ENCODE measurements around the gene SLC35F5. TPM values are rescaled to one million over a fixed set of nuclear protein-coding genes. Genes with fewer than 3 reads are reported as not detected.
A peak's percentile ranks its signal among the peaks of the same experiment; 100 is the strongest.

SLC35F5 gene
- total and polyA plus RNA-seq, 2 of the 13 experiments (the other 11 are each of a cell fraction or from before 2014, with no cell fraction given), result 139 to 174 TPM

GRCh38 chr2:113756355-113757137 lies at the start of gene SLC35F5 (continued):
- TF ChIP-seq ZNF234 (CRISPR knock-in tag; conservative IDR thresholded peaks at IDR 0.05), result peak; percentile 97; the same call in 1 of the 2 replicates
- TF ChIP-seq KAT7 (CRISPR knock-in tag; IDR thresholded peaks at IDR 0.05; ENCODE audit: borderline replicate concordance), result peak; percentile 100
- no peak; the same call in 1 of the 2 replicates for TF ChIP-seq ZSCAN5A (CRISPR knock-in tag; IDR thresholded peaks at IDR 0.05; ENCODE audit: borderline replicate concordance)
- peak; percentile 40; the same call in 1 of the 2 replicates for TF ChIP-seq NFE2L1 (CRISPR knock-in tag; IDR thresholded peaks at IDR 0.05; ENCODE audit: borderline replicate concordance)
- peak; percentile 99 for TF ChIP-seq SRY (CRISPR knock-in tag; IDR thresholded peaks at IDR 0.05)
- no peak for TF ChIP-seq NCOR1 (IDR thresholded peaks at IDR 0.05; ENCODE audit: borderline replicate concordance, low read length)
- TF ChIP-seq ZNF777 (CRISPR knock-in tag; IDR thresholded peaks at IDR 0.05), result peak; percentile 91
- TF ChIP-seq ATF2 (CRISPR knock-in tag; IDR thresholded peaks at IDR 0.05), result peak; percentile 94
- TF ChIP-seq FOXJ3 (CRISPR knock-in tag; IDR thresholded peaks at IDR 0.05; ENCODE audit: borderline replicate concordance), result no peak
- TF ChIP-seq FOXK1 (CRISPR knock-in tag; IDR thresholded peaks at IDR 0.05; ENCODE audit: borderline replicate concordance, low read depth), result peak; percentile 93; the same call in 1 of the 2 replicates
- TF ChIP-seq ZNF670 (CRISPR knock-in tag; IDR thresholded peaks at IDR 0.05; ENCODE audit: borderline replicate concordance), result peak; percentile 89
- TF ChIP-seq ZNF510 (CRISPR knock-in tag; IDR thresholded peaks at IDR 0.05; ENCODE audit: low read depth), result peak; percentile 97
- no peak for TF ChIP-seq FOXK2 (IDR thresholded peaks at IDR 0.05)
- no peak for TF ChIP-seq PCBP1 (IDR thresholded peaks at IDR 0.05; ENCODE audit: borderline replicate concordance, low read depth, low read length)
- peak; percentile 70 for TF ChIP-seq RAD21 (CRISPR knock-in tag; IDR thresholded peaks at IDR 0.05)
- TF ChIP-seq ZGPAT (CRISPR knock-in tag; IDR thresholded peaks at IDR 0.05), result peak; percentile 96
- TF ChIP-seq DNMT1 (CRISPR knock-in tag; IDR thresholded peaks at IDR 0.05), result peak; percentile 94
- TF ChIP-seq, protein P1, sequence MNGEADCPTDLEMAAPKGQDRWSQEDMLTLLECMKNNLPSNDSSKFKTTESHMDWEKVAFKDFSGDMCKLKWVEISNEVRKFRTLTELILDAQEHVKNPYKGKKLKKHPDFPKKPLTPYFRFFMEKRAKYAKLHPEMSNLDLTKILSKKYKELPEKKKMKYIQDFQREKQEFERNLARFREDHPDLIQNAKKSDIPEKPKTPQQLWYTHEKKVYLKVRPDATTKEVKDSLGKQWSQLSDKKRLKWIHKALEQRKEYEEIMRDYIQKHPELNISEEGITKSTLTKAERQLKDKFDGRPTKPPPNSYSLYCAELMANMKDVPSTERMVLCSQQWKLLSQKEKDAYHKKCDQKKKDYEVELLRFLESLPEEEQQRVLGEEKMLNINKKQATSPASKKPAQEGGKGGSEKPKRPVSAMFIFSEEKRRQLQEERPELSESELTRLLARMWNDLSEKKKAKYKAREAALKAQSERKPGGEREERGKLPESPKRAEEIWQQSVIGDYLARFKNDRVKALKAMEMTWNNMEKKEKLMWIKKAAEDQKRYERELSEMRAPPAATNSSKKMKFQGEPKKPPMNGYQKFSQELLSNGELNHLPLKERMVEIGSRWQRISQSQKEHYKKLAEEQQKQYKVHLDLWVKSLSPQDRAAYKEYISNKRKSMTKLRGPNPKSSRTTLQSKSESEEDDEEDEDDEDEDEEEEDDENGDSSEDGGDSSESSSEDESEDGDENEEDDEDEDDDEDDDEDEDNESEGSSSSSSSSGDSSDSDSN (CRISPR knock-in tag; IDR thresholded peaks at IDR 0.05), result peak; percentile 99
- peak; percentile 99 for TF ChIP-seq TAF1 (CRISPR knock-in tag; IDR thresholded peaks at IDR 0.05)
- peak; percentile 100 for TF ChIP-seq ATF7 (IDR thresholded peaks at IDR 0.05)
- peak; percentile 98 for TF ChIP-seq ATF7 (CRISPR knock-in tag; IDR thresholded peaks at IDR 0.05)
- peak; percentile 98; the same call in 1 of the 2 replicates for TF ChIP-seq ZNF225 (CRISPR knock-in tag; IDR thresholded peaks at IDR 0.05)
